ENCODE measurements around the gene CLDN6.

CLDN6 gene

DNA sequence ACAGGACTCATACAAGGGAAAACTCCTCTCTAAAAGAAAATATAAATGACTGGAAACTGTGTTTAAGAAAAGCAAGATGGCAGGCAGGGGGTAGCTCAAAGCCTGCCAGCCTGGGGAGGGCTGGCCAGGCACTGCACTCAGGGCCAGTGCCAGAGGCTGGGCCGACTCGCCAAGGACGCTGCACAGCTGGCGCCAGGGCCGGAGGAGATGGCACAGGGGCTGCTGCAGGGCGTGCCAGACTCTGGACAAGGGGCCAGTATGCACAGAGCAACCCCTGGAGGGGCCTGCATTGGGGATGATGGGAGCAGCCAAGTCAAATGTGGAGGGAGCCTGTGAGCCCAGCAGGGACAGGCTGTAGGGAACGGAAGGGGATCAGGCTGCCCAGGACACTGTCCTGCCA lies 41.8 kb downstream of the CLDN6 start:
- Histone ChIP-seq H3F3A (ENCODE audit: control insufficient read depth, insufficient read depth) (peaks cover 17% of the 10 kb centered on the region), H3K27ac (ENCODE audit: low read depth, low read length) (no peak overlapping the region), H3K27me3 (ENCODE audit: control insufficient read depth, low read length) (no peaks in the 10 kb centered on the region), H3K4me2 (ENCODE audit: low read length) (no peak overlapping the region), H4K20me1 (ENCODE audit: control insufficient read depth, insufficient read depth, low read depth, low read length) (peaks cover 8% of the 10 kb centered on the region; the same call in 1 of the 2 replicates), H3K9me2 (replicated peaks; ENCODE audit: control insufficient read depth, low read length) (no peaks in the 10 kb centered on the region), H3K79me2 (ENCODE audit: control insufficient read depth, low read length) (peaks cover 74% of the 10 kb centered on the region), H3K4me3 (ENCODE audit: low read length) (no peak overlapping the region), H3K4me1 (ENCODE audit: control insufficient read depth, low read length) (peaks cover 47% of the 10 kb centered on the region), H3K36me3 (ENCODE audit: control insufficient read depth, low read length) (peaks cover 87% of the 10 kb centered on the region), H3K9me3 (ENCODE audit: control insufficient read depth, insufficient read depth, low read length) (no peaks in the 10 kb centered on the region)
- TF ChIP-seq EZH2phosphoT487 (IDR thresholded peaks at IDR 0.05; ENCODE audit: borderline replicate concordance, low read length) = no peak
- TF ChIP-seq CTCF (IDR thresholded peaks at IDR 0.05; ENCODE audit: low read depth, low read length, poor library complexity, severe bottlenecking) = no peak

GRCh38 chr16:2975161-2975795 lies 42.7 kb downstream of the CLDN6 start:
- no peak overlapping the region for H3K4me3 ChIP-seq (ENCODE audit: low read length)
- H3K4me1 ChIP-seq (ENCODE audit: control insufficient read depth, low read length) = peaks cover 50% of the 10 kb centered on the region
- no peaks in the 10 kb centered on the region for H3K27me3 ChIP-seq (ENCODE audit: control insufficient read depth, low read length)
- H3K36me3 ChIP-seq (ENCODE audit: control insufficient read depth, low read length) = peaks cover 96% of the 10 kb centered on the region
- peaks cover 77% of the 10 kb centered on the region for H3K79me2 ChIP-seq (ENCODE audit: control insufficient read depth, low read length)
- peaks cover 16% of the 10 kb centered on the region for H4K20me1 ChIP-seq (ENCODE audit: control insufficient read depth, insufficient read depth, low read depth, low read length)
- H3F3A ChIP-seq (ENCODE audit: control insufficient read depth, insufficient read depth) = peaks cover 17% of the 10 kb centered on the region
- no peaks in the 10 kb centered on the region for H3K9me2 ChIP-seq (replicated peaks; ENCODE audit: control insufficient read depth, low read length)
- H3K9me3 ChIP-seq (ENCODE audit: control insufficient read depth, insufficient read depth, low read length) = no peaks in the 10 kb centered on the region
- TF ChIP-seq EZH2phosphoT487 (IDR thresholded peaks at IDR 0.05; ENCODE audit: borderline replicate concordance, low read length) (no peak), CTCF (IDR thresholded peaks at IDR 0.05; ENCODE audit: low read depth, low read length, poor library complexity, severe bottlenecking) (no peak)
- H3K27ac ChIP-seq (ENCODE audit: low read depth, low read length) = no peak overlapping the region
- peak overlapping the region; percentile 21; the same call in 1 of the 2 replicates for H3K4me2 ChIP-seq (ENCODE audit: low read length)

DNA sequence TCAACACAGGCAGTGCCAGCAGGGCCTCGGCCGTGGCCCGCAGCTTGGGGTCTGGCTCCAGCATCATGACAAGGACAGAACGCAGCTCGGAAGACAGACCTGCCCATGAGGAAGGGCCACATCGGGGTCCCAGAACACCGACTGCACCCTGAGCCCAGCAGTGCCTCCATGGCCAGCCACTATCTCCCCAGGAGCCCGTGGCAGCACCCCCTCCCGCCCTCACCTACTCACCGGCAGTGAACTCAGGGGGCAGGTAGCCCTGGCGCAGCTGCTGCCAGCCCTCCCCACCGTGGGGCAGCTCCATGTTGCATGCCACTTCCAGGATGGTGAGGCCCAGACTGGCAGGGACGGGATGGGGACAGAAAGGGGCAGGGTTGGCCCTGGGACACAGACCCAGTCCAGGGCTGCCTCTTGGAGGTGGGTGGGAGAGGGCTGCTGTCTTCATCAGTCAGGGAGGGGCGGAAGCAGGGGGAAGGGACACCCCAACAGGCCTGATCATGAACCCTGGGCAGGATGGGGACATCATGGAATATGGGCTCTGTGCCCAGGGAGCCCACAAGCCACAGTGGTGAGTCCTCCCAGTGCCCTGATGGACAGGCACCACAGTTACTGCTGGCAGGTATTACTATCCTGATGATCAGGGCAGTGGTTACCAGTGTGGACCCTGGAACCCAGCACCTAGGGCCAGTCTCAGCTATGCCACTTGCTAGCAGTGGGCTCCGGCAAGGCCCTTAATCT lies 43.5 kb downstream of the CLDN6 start:
- H3F3A ChIP-seq (ENCODE audit: control insufficient read depth, insufficient read depth) = peaks cover 17% of the 10 kb centered on the region
- H3K4me1 ChIP-seq (ENCODE audit: control insufficient read depth, low read length) = peaks cover 51% of the 10 kb centered on the region
- peaks cover 16% of the 10 kb centered on the region for H4K20me1 ChIP-seq (ENCODE audit: control insufficient read depth, insufficient read depth, low read depth, low read length)
- no peaks in the 10 kb centered on the region for H3K9me3 ChIP-seq (ENCODE audit: control insufficient read depth, insufficient read depth, low read length)
- H3K4me2 ChIP-seq (ENCODE audit: low read length) = peak overlapping the region; percentile 21; the same call in 1 of the 2 replicates
- no peak overlapping the region for H3K27ac ChIP-seq (ENCODE audit: low read depth, low read length)
- no peaks in the 10 kb centered on the region for H3K9me2 ChIP-seq (replicated peaks; ENCODE audit: control insufficient read depth, low read length)
- H3K27me3 ChIP-seq (ENCODE audit: control insufficient read depth, low read length) = no peaks in the 10 kb centered on the region
- peaks cover 97% of the 10 kb centered on the region for H3K36me3 ChIP-seq (ENCODE audit: control insufficient read depth, low read length)
- no peak overlapping the region for H3K4me3 ChIP-seq (ENCODE audit: low read length)
- H3K79me2 ChIP-seq (ENCODE audit: control insufficient read depth, low read length) = peaks cover 77% of the 10 kb centered on the region
- TF ChIP-seq CTCF (IDR thresholded peaks at IDR 0.05; ENCODE audit: low read depth, low read length, poor library complexity, severe bottlenecking) = no peak
